Ovary (tissue), 9 donors: ENCODE results near the gene KLHL22. TPM values are rescaled to one million over a fixed set of nuclear protein-coding genes. Genes with fewer than 3 reads are reported as not detected.

Experiments
- DNase-seq, 5 donors: peaks; one replicate each; pipeline ENCODE4 v3.0.0-alpha.2; 2019 to 2020
- H3K27ac ChIP-seq, 2 donors: fragments of 200-600 bp; one replicate each; pipeline versions ENCODE4 v1.5.1 to v1.8.0; 2019 to 2022
- H3K27me3 ChIP-seq: fragments of 200-600 bp; one replicate; pipeline ENCODE4 v1.8.0; 2022
- H3K36me3 ChIP-seq: fragments of 200-600 bp; sonication (generic); one replicate; pipeline ENCODE4 v1.5.1; 2019
- H3K4me1 ChIP-seq: one replicate; pipeline ENCODE4 v1.8.1; 2013; ENCODE audit warnings: mild to moderate bottlenecking, moderate library complexity; ENCODE audit not compliant: insufficient read depth
- H3K4me3 ChIP-seq: fragments of 200-600 bp; sonication (generic); one replicate; pipeline ENCODE4 v1.5.1; 2017
- H3K9me3 ChIP-seq, 2 donors: fragments of 200-600 bp in 1 of 2; sonication (generic) in 1 of 2; one replicate each; pipeline versions ENCODE4 v1.5.1 to v1.8.1; 2013 to 2019; ENCODE audit warnings: mild to moderate bottlenecking in 1 of 2, moderate library complexity in 1 of 2
- EP300 ChIP-seq: sonication (generic); formaldehyde crosslinking; IDR thresholded peaks from one replicate; pipeline ENCODE4 v1.6.1; 2017; ENCODE audit warnings: antibody characterized with exemption
- POLR2A ChIP-seq: fragments of 450-650 bp; IDR thresholded peaks from one replicate; pipeline ENCODE4 v1.6.1; 2017; ENCODE audit warnings: antibody characterized with exemption, mild to moderate bottlenecking, moderate library complexity
- WGBS, 3 donors: extraction: QIAGEN DNeasy Blood & Tissue Kit in 1 of 3; methylation state at CpG; one replicate each; pipeline versions ENCODE4 v1.1.5 to v1.1.7; 2013 to 2017; 5-methylcytosine and 5-hydroxymethylcytosine counted together
- intact Hi-C, 4 donors: fragments of 100-400 bp; cut with DNase I; formaldehyde crosslinking; loops; one replicate each; pipeline versions ENCODE4 v1.11.0 to v1.15.1; 2022 to 2023
- polyA plus RNA-seq, 2 donors: library from polyadenylated mRNA; stranded (reverse); fragments of 200-250 nt in 1 of 2; fragments of 350-450 nt in 1 of 2; fragmentation: Illumina TruSeq in 1 of 2; extraction: RNeasy Lipid Tissue Mini Kit (QIAGEN cat#74804) in 1 of 2; gene quantifications; one replicate each; pipeline ENCODE4 v1.2.3, GENCODE V29; 2013 to 2014
- total RNA-seq, 7 donors: library from RNA; depleted of rRNA in 2 of 7; stranded (reverse); fragments of >200 nt in 2 of 7; fragmentation: NEBNext Ultra II Directional in 3 of 7; extraction: Animal tissue kit (Norgen Biotek cat#: 25700) in 3 of 7; gene quantifications; one replicate each; pipeline versions ENCODE4 v1.1.0 to v1.2.4, GENCODE V29; 2016 to 2023
- TF ChIP-seq, protein P1 (sequence below), 3 donors: fragments of 450-650 bp in 2 of 3; fragments of 200-600 bp in 1 of 3; IDR thresholded peaks; one replicate each; pipeline versions ENCODE4 v1.5.1 to v1.8.0; 2016 to 2022; ENCODE audit warnings: antibody characterized with exemption in 3 of 3, mild to moderate bottlenecking in 1 of 3
- donor health status: DM: no; HTN: no; CAD: no; lungs with moderate emphysema.
- donor health status: DM: no; HTN: no; CAD: no.
- donor health status: Bipolar disorder and iron deficiency.
- donor health status: DM: yes; HTN: yes; CAD: no.
- donor health status: DM: no; HTN: no; CAD: no.
- donor health status: DM: yes; HTN: yes; CAD: no.

KLHL22 gene
- total and polyA plus RNA-seq, 9 donors, result 24.6 to 42.9 (median 28.7) TPM

DNA sequence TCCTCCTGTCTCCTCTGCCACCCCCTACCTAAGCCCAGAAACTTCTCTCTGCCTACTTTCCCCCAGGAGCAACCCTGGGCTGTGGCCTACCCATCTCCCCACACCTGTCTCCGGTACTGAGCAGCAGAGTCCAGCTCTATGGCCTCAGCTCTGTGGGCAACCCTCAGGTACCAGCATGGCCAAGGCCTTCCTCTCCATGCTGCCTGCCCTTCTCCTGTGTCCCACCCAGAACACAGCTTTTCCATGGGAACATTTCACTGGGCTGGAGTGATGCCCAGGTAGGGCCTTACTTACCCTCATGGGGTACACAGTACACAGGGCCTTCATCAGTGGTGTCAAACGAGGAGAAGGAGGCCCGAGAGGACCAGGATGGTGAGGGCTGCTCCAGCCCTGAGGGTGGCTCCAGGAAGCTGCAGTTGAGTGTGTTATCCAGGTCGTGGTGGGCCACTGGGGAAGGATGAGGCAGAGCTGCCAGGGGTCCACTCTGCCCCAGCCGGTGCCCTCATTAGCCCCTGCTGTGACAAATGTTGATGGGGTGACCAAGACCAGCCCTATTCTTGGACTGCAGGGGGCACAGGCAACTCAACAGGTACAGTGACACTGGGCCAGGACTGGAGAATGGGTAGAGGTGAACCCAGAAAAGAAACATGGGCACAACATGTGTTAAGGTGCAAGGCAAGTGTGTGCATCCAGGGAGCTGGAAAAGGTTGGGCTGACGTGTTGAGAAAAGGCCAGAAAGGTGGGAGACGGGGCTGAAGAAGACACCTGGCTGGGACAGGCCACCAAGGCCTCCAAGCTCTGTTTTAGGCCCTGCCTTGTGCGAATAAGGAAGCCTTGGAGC lies 68.3 kb downstream of the KLHL22 start:
- no peaks in the 10 kb centered on the region for H3K36me3 ChIP-seq
- TF ChIP-seq, protein P1, sequence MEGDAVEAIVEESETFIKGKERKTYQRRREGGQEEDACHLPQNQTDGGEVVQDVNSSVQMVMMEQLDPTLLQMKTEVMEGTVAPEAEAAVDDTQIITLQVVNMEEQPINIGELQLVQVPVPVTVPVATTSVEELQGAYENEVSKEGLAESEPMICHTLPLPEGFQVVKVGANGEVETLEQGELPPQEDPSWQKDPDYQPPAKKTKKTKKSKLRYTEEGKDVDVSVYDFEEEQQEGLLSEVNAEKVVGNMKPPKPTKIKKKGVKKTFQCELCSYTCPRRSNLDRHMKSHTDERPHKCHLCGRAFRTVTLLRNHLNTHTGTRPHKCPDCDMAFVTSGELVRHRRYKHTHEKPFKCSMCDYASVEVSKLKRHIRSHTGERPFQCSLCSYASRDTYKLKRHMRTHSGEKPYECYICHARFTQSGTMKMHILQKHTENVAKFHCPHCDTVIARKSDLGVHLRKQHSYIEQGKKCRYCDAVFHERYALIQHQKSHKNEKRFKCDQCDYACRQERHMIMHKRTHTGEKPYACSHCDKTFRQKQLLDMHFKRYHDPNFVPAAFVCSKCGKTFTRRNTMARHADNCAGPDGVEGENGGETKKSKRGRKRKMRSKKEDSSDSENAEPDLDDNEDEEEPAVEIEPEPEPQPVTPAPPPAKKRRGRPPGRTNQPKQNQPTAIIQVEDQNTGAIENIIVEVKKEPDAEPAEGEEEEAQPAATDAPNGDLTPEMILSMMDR (IDR thresholded peaks at IDR 0.05), result no peak
- no peak for TF ChIP-seq EP300
- no peak for TF ChIP-seq POLR2A
- no peak overlapping the region for H3K27ac ChIP-seq
- H3K27me3 ChIP-seq, result no peaks in the 10 kb centered on the region
- DNase-seq, result peak in 1 of 5 donors; percentile 11
- no peaks in the 10 kb centered on the region for H3K9me3 ChIP-seq
- WGBS, 3 donors, result 84 to 89% (median 87%) methylated on average over 8 of the region's 8 CpGs
- peaks cover 12% of the 10 kb centered on the region for H3K4me1 ChIP-seq
- no peak overlapping the region for H3K4me3 ChIP-seq
- intact Hi-C loops, result loop anchor here in 1 of 4 donors (10.0 kb wide), 1 partner anchor 147 kb away; no protein-coding TSS in a partner anchor

DNA sequence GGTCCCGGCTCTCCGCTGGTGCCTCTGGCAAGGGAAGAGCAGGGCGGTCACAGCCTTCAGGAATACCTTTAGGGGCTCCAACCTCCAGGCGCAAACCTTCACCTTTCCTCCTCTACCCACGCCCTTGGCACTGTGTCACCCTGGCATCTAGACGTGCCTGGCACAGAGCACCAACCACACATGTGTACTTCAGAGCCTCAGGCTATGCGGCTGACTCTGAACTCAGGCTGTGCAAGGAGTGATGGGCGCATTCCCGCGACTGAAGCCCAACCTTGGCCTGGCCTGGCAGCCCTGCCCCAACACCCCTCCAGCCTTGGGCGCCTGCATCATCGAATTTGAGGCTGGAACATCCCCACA lies 69.4 kb downstream of the KLHL22 start:
- intact Hi-C loops, result loop anchor here in 1 of 4 donors (10.0 kb wide), 1 partner anchor 149 kb away; no protein-coding TSS in a partner anchor

DNA sequence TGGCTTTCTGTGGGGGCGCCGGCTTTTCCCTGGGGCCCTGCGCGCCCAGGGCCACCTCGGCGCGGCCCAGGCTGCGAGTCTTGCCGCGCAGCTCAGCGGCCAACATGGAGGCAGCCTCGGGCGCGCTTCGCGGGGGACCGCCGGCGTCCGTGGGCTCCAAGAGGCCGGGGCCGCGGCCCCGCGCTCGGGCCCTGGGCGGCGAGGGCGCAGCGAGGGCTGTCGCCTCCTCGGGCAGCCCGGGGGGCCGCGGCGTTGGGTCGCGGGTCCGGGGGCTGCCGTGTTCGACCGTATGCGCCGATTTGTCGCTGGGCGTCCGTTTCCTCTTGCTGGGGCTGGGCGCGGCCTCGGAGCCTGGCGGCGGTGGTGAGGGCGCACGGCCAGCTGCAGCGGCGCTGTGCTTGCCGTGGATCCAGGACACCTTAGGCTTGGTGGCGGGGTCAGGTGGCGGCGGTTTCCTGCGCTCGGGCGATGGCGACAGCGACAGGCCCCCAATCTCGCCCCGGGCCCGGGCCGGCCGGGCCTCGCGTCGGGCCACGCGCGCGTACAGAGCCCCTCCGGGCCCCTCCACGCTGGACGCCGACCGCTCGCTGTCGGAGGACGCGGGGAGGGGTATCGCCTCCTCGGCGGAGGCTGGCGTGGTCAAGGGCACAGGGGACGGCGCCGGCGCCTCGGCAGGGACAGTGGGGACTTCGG lies 69.9 kb downstream of the KLHL22 start:
- H3K27ac ChIP-seq, result no peak overlapping the region
- H3K4me1 ChIP-seq, result peaks cover 12% of the 10 kb centered on the region
- intact Hi-C loops, result loop anchor here in 1 of 4 donors (10.0 kb wide), 1 partner anchor 149 kb away; no protein-coding TSS in a partner anchor
- 83 to 88% (median 84%) methylated on average over 78 to 96 of the region's 96 CpGs for WGBS, 3 donors
- H3K27me3 ChIP-seq, result no peaks in the 10 kb centered on the region
- DNase-seq, result no peak
- H3K36me3 ChIP-seq, result no peaks in the 10 kb centered on the region
- no peaks in the 10 kb centered on the region for H3K9me3 ChIP-seq
- TF ChIP-seq POLR2A, result no peak
- TF ChIP-seq, protein P1 (IDR thresholded peaks at IDR 0.05), result no peak
- no peak for TF ChIP-seq EP300
- no peak overlapping the region for H3K4me3 ChIP-seq

More for the DNA sequence above, 69.4 kb downstream of the KLHL22 start:
- H3K36me3 ChIP-seq, result no peaks in the 10 kb centered on the region
- no peak for DNase-seq
- WGBS, 3 donors, result 87 to 90% (median 90%) methylated on average over 12 of the region's 12 CpGs
- H3K4me1 ChIP-seq, result peaks cover 12% of the 10 kb centered on the region
- H3K27me3 ChIP-seq, result no peaks in the 10 kb centered on the region
- H3K4me3 ChIP-seq, result no peak overlapping the region
- H3K9me3 ChIP-seq, result no peaks in the 10 kb centered on the region
- TF ChIP-seq POLR2A (no peak), EP300 (no peak)
- TF ChIP-seq, protein P1 (IDR thresholded peaks at IDR 0.05), result no peak
- no peak overlapping the region for H3K27ac ChIP-seq

DNA sequence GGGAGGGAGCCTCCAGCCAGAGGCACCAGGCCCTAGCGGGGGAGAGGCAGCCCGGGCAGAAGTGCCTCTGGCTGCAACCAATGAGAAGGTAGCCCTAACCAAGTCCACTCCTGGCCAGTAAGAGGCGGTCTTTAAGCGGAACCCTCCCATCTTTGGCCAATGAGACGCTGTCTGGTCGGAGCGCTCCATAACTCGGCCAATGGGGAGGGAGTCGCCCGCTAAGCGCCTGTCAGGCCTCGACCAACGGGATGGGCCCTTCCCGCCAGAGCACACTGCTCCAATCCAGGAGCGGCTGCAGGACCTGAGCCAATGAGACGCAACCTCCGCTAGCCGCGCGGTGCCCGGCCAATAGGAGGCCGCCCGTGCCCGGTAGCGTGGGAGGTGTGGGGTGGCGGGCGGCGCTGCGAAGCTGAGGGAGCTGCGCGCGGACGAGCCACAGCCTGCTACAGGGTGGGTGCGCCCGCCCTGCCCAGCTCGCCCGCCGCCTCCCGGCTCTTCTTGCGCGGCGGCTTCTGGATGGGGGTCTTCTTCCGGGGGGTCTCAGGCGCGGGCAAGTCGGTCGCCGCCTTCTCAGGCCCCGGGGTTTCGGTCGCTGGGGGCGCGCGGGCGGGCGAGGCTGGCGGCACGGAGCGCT lies 70.5 kb downstream of the KLHL22 start:
- no peaks in the 10 kb centered on the region for H3K36me3 ChIP-seq
- peak in 1 of 5 donors; percentile 36 for DNase-seq
- H3K27ac ChIP-seq, result peak overlapping the region in 1 of 2 donors; percentile 7
- 86 to 89% (median 88%) methylated on average over 44 to 59 of the region's 59 CpGs for WGBS, 3 donors
- peaks cover 12% of the 10 kb centered on the region for H3K4me1 ChIP-seq
- H3K9me3 ChIP-seq, result no peaks in the 10 kb centered on the region
- intact Hi-C loops, result loop anchor here in 2 of 4 donors (5.0 to 10.0 kb wide), 2 partner anchors 72 to 150 kb away; partner anchors contain the start of gene KLHL22 (in 1 of the 2)
- no peaks in the 10 kb centered on the region for H3K27me3 ChIP-seq
- no peak overlapping the region for H3K4me3 ChIP-seq
- TF ChIP-seq, protein P1 (IDR thresholded peaks at IDR 0.05), result no peak
- no peak for TF ChIP-seq EP300
- TF ChIP-seq POLR2A, result no peak
